ENCODE results near the gene CTBP2.

Gene CTBP2

DNA sequence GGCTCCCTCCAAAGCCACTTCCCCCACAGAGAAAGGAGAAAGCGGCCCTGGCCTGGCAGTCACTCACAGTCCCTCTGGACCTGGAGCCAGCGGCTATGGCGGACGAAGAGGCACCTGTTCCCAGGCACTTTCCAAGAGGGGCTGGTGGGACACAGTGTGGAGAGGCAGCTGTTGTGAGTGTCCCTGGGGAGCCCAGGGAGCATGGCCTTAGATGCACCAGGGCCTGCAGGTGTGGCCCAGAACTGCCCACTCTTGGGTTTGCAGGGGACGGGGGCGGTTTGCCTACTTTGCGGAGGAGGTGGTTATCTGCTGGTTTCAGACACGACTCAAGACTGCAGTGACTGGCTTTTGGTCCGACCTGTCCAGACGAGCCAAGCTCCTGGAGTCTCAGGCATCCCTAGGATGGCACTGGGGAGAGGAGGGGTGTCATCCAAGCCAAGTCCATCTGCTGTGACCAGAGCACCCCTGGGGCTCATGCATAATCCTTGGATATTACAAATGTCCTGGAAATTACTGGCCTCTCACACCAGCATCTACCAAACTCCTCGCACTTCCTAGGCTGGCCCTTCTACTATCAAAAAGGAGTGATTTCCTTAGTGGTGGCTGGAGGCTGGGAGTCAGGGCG is 18.4 kb downstream of the CTBP2 start:
- no peak for DNase-seq

DNA sequence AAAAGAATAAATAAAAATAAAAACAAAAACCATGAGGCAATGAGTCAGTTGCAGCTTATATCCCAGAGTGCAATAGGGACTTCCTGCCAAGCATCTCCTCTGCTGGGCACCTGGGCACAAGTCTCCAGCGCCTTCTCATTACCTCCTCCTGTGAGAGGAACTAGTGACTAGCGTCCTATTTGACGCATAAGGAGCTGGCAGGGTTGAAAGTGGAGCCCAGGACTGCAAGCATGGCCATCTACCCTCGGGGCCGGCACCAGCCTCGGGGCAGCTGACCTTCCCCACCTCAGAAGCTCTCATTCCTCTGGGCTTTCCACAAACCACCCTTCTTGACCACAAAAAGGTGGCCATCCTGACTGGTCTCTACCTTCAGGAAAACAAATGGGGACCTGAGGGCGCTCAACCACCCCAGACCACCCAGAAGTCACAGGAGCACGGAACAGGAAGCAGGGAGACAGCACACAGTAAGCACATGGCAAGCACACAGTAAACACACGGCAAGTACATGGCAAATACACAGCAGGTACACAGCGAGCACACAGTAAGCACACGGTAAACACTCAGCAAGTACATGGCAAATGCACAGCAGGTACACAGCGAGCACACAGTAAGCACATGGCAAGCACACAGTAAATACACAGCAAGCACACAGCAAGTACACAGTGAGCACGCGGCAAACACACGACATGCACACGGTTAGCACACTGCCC is 19.1 kb downstream of the CTBP2 start:
- no peak for DNase-seq

DNA sequence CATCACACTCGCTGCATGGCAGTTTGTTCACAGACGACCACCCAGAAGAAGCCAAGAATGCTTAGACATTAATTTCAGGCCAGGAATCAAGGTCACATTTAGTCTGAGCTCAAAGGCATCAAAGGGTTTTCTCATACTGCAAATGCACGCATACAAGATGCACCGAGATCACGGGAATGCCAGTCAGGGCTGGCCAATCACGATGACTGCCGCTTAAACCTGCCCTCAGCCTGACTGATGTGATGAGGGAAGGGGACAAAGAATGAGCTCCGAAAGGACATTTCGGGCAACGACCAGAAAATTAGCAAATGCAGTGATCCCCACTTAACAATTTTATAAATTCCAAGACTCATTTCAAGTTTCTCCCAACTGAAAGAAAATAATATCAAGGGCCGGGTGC is 20.2 kb downstream of the CTBP2 start:
- no peak for DNase-seq

DNA sequence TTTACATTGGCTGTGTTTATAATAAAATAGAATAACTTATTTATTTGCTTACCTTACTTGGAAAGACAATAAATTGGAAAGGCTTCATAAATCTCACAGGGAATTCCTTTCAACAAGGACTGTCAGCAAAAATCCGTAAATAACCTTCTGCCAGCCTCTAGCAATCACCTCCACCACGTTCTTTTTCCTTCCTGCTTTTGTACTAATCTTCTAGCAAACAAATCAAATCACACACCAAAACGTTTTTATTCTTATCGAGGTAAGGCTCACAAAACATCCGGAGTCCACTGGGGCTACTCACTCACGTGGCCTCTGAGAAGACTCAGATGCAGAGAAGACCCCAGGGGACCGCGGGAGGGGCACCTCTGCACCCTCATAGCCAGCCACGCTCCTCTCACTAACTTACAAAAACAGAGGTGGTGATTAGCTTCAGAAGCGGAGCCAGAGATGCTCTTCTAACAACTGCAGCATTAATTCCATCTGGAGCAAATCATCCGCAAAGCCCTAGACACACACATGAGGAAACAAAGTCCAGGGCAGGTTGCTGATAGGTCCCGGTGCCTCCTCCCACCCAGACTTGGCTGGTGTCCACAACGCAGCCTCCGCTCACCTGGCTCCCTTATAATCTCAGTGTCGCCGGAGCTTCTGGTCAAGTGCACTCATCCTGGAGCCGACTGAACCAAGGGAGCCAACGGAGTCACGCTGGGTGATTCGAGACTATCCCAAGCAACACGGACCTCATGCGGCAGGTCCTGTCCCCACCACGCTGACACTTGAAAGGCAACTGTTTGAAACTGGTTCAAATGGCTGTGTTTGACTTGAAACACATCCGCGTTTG is 22.5 kb downstream of the CTBP2 start:
- peak; percentile 34 for DNase-seq

DNA sequence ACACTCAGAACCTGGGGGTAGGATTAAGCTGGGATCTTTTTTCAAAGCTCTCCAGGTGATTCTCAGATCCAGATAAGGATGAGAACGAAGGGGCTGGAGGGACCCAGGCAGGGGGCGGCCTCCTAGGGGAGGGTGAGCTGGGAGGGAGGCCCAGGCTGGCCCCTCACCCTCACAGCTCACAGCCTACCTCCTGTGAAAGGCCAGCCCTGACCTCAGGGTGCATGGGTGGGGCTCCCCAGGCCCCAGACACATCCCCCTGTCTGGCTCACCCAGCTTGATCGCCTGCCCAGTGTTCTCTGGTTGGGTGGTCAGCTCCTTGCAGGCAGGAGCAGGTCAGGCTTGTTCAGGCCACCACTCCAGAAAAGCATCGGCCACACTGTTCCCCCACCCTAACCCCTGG is 24.3 kb downstream of the CTBP2 start:
- DNase-seq: no peak

DNA sequence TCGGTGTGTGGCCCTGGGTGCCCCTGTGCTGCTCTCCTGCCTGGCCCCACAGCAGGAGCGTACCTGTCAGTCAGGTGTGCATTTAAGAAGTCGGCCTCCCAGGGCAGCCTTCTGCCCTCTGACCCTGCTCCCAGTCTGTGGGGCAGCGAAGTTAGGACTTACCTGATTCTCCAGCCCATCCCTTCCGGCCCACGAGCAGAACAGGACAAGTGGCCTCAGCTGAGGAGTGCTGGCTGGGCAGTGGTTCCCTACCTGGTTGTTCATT is 24.7 kb downstream of the CTBP2 start:
- DNase-seq: no peak

DNA sequence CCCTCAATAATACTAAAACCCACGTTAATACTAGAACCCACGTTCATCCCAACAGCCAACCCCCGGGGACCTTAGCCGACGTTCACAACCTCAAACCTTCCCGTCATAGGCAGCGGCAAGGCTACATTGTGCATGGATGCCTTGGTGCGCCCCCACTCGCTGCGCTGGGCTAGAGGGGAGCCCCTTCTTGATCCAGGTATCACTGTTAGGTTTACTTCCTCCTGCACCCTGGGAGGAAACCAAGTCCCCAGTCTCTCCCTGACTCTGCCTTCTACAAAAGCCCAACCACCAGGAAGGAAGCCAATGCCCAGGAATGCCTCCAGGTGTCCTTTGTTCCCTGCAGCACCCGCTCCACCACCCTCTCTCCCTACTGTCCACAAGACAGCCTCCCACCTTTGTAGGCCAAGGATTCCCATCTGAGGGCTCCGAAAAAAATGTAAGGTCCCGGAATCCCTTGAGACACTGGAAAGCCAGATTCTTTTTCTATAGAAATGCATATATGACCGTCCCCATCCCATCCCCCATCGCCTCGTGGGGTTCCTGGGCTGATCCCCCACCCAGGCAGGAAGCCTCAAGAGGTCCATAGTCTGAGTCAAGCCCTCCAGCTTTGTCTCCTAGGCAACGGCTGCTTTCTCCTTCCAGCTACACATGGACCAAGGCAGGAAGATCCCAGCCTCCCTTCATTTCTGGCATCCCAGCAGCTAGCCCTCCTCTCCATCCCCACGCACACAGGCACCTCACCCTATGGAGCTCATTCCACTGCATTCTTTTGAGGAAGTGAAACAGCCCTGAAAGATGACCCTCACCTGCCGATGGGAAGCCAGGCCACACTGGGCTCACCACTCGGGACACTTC is 25.2 kb downstream of the CTBP2 start:
- DNase-seq: no peak

DNA sequence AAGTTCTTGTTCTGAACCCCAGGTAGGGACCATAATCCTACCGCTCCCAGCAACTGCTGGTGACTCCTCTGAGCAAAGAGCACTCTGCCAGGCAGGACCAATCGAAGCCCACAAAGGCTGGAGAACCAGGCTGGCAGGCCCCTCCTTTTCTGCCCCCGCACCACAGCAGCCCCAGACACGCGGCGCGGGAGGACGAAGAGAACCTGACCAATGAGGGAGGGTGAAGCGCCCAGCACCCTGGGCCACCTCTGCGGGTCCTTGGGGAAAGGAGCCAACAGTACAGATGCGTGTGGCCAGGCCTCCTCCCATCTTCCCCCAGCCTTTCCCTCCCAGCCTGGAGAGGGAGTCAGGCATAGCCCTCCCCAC is 25.9 kb downstream of the CTBP2 start:
- DNase-seq: no peak

DNA sequence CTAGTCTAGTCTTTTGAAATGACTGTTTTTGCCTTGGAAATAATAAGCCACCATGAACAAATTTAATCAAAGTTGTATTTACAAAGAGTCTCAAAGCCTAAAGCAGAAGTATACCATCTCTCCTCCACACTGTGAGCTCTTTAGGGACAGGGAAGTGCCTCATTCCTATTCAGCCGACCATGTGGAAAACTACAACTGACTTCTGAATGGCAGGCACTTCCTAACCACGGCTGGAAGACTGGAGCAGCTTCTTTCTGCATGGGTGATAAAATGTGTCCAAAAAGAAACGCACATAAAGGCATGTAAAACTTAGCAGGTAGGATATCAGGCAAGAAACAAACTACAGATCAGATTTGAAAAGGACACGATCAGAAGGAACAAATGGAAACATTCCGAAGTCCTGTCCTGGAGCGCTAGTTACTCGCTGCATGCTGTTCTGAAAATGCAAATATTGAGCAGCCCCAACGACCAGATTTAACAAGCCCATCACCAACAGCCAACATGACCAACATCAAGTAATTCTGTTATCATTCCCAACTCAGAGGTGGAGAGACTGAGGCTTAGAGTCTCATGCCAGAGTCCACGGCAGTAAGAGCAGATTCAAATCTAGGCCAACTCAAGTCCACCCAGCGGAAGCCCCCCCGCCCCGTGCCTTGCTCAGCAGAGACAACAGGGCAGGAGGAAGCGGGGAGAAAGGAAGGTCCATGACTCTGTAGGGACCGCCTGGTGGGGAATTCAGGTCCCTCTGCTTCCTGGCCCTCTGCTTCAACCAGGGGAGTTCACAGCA is 26.5 kb downstream of the CTBP2 start:
- no peak for DNase-seq

DNA sequence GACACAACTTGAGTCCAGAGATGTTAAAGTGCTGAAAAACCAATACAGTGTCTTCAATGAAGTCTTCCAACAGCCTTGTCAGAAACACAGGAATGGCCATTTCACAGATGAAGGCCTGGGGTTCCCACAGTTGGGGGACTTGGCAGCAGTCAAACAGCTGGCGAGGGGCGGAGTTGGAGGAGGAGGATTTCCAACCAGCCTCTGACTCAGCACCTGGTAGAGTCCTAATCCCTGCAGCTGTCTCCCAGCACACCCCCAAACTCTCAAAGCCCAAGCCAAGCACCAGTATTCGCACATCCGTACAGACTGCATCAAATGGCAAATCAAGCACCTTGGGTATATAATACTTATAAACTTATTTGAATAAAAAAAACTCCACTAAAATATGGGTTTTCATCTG is 28.0 kb downstream of the CTBP2 start:
- DNase-seq: no peak

DNA sequence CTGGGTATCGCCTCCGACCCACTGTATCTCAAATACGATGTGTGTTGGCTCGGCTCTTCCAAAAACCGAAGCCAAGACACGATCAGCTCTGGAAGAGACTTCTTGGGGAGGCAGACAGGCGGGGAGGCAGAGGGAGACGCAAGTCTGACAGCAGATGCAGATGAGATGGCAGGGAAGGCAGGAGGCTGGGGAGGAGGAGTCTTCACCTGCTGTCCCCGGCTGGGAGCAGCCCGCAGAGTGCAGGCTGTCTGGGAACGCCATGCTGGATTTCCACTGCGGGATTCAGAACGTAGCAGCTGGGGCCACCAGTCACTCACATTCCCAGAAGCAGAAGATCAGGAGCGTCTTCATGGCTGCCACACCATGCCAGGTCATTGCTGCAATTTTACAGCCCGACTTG is 29.4 kb downstream of the CTBP2 start:
- DNase-seq: no peak

DNA sequence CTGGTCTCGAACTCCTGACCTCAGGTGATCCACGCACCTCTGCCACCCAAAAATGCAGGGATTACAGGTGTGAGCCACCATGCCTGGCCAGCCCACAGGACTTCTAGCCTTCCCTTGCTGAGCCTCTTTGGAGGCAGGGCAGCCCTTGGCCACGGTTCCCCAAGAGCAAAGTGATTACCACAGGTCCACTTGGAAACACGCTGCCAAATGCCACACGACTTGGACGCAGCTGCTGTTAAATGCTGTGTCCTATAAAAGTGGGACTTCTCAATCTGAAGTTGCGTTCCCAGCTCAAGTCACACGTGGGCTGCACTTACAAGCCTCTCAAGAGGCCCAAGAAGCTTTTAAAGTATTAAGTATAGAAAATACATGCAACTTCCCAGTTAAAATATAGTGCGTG is 30.1 kb downstream of the CTBP2 start:
- no peak for DNase-seq

DNA sequence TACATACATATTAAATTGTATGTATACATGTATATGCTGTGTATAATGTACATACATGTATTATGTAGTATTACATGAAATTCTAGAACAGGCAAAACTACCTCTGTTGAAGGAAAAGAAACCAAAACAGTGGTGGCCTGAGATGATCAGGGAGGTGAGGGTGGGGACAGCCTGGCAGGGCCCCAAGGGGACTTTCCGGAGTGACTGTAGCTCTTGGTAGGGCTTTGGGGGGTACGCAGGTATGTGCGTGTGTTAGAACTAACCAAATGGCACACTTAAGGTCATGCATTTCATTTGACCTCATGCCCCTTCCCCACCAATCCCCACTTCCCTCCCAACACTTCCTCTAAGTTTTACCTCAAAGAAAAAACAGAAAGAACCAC is 31.3 kb downstream of the CTBP2 start:
- DNase-seq: no peak

DNA sequence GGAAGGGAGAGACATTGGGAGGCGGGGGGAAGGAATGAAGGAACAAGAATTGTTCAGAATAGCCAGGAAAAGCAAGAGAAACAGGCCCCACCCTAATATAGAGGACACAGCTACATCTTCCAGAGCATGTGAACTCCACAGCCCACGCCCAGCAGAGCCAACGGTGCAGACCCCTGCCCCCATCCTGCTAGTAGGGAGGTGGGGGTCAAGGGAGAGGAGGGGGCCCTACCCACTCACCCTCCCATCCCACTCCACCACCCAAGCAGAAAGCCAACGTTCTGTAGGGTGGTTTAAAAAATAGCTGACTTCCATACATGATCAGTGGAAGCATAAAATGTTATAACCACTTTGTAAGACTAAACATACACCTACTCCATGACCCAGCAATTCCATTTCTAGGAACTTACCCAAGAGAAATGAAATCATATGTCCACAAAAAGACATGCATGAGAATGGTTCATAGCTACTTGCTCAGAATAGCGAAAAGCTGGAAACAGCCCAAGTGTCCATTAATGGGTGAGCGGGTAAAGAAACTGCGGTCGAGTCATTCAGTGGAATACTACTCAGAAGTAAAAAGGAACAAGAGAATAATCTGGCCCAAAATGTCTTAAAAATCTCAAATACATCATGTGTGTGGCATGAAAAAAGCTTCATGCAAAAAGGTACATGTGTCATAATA is 31.8 kb downstream of the CTBP2 start:
- no peak for DNase-seq

DNA sequence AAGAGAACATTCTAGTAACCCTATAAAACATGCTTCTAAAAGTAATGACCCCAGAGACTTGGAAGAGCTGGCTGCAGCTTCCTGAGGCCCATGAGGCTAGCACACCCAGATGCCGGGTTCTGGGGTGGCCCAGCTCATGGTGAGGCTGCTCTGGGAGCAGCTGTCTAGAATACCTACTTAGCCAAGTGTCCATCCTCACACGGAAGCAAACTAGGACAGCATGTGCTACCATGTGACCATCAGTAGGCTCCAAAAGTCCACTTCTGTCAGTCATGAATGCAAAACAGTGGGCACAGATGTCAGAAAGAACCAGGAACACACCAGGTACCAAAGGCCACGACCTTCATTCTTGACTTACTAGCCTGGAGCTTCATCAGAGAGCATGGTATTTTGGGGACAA is 32.4 kb downstream of the CTBP2 start:
- no peak for DNase-seq

DNA sequence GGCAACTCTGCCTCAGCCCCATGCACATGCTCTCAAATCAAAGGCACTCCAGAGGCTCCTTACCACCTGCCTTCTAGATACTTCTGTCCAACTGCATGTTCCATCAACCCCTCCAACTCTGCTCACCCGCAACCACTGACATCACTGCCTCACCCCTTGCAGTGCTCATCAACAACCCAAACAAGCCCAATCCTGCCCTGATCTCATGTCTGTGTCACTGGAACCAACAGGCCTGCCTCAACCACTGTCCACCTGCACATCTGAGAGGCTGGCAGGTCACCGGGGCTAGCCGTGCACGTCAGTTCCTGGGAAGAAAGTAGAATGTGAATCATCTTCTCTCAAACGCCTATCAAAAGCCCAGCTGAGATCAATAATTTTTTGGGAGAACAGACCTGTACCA is 33.3 kb downstream of the CTBP2 start:
- no peak for DNase-seq

DNA sequence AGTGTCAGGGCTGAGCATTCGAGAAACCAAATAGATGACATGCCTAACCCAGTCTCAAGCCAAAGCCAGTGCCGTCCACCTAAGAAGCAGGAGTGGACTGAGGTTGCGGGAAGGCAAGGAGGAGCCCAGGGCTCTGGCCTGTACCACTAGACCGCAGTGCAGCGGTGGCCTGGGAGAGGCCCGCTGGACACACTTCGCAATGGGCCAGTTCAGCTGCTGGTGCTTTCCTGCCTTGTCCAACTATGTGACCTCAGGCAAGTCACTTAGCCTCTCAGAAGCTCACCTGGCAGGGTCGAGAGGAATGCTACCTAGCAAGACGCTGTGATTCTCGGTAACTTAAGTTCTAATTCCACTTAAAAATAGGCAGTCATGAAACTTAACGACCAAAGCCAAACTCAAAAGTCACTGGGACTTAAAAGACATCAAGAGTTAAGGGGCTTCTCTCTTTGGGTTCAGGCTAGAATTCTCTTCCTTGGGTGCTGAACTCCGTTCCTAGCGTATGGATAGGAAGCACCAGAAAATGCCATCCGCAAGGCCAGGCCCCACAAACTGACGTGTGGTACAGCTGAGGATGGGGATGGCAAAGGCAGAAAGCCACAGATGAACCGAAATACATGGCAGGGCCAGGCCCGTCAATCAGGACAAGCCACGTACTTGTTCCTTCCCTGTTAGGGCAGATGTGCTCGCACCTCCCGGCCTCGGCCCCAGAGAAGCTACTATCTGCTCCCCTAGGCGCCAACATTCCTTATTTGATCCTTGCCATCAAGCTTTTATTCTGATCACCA is 34.2 kb downstream of the CTBP2 start:
- no peak for DNase-seq

DNA sequence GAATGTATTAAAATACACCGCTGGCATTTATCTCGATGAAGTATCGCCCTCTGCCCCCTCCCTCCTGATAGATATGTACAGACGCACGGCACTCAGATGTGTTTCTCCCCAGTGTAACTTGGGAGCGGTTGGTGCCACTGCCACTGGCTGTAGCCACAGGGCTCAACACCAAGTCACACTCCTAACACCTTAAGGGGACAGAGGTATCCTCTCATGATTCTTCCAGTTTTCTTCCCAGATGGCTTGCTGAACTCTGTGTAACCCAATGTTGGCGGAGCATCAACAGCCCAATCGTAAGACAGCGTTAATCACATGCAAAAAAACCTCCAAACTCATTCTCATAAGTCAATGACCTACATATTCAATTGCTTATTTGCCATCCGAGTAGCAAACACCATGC is 35.5 kb downstream of the CTBP2 start:
- DNase-seq: no peak

DNA sequence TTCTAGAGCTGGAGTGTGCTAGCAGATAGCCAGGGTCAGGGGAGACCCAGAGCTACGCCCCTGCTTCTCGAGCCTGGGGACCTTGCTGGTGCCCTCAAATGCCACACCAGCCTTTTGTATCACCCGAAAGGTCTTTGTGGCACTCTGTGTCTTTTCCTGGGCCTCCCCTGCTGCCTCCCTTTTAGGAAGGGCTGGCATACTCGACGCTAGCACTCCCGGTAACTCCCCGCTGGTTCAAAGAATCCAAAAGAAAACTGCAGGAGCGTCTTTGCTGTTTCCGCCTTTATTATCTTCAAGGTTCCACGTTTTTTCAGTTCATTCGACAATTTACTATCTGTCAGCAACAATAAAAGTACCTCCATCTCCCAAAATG is 36.3 kb downstream of the CTBP2 start:
- no peak for DNase-seq

DNA sequence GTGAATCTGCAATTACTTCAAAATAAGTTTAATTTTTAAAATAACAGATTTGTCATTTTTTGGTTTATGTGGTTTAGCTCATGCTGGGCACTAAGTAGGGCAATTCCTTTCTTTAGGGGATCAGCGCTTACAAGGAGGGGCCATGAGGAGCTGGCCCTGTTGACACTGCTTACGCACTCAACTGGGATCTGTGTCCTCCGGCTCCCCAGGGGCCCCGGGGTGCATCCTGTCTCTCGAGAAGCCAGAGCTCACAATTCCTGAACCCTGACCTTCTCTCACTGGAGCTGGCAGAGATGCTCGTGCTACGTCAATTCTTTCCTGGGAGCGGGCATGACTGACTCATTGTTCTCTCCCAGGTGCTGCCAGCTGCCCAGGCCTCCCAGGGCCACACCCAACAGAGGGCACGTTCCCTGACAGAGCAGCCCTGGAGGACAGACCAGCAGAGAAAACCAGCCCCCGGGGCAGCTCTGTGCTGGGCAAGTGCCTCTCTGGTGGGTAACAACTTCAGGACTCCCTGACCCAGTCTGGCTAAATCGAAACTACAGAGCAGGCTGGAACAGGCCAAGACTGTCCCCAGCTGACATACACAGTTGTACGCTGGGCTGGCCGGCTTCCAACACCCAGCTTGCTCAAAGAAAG is 36.8 kb downstream of the CTBP2 start:
- DNase-seq: no peak

DNA sequence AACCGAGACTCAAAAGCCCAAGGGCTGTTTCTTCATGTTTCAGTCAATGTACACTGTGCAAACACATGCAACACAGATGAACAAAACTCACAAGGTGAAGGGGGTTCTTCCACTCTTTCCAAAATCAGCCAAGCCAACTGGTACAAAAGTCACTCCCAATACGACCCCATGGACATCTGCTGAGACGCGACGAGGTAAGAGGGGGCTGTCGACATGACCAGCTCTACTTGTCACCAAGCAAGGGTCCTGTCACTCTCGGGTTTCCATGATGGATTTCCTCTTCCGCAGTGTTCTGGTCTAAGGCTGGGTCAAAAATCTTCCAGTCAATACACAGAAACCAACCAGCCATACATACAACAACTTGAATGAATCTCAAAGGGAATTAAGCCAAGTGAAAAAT is 37.8 kb downstream of the CTBP2 start:
- no peak for DNase-seq

Data from NCI-H2107 (cell line).